Body of pancreas (tissue), 4 donors: ENCODE measurements around the gene PARG.
"Not testable (repeated sequence)": the region's sequence is repeated elsewhere in the genome, so short reads cannot be mapped to it uniquely, and the experiment has no call there.

Source experiments
- CTCF ChIP-seq, 7 experiments: fragments of 450-650 bp in 4 of 7; fragments of 200-600 bp in 3 of 7; sonication (generic) in 3 of 7; IDR thresholded peaks; one replicate each; pipeline ENCODE4 v1.5.1; 2016 to 2019; ENCODE audit warnings: antibody characterized with exemption in 7 of 7
- POLR2A ChIP-seq, 3 donors: fragments of 450-650 bp; IDR thresholded peaks; one replicate each; pipeline ENCODE4 v1.6.1; 2016; ENCODE audit warnings: antibody characterized with exemption in 3 of 3, mild to moderate bottlenecking in 2 of 3

DNA sequence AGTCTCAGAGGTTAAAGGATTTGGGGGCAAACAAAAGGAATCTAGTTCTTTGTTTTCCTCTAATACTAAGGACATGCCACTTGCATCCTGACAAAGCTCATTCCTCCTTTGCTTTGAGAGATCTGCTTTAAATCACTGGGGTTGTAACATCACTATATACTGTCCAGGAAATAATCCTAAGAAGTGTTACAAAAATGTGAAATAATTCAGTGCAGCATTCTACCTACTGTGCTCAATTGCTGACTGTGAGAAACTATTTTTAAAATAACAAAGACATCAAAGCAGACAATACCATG is 99.5 kb downstream of the PARG start:
- TF ChIP-seq CTCF, POLR2A (IDR thresholded peaks at IDR 0.05): not testable (repeated sequence)
